ENCODE results near the gene PHC2. TPM values are rescaled to one million over a fixed set of nuclear protein-coding genes. Genes with fewer than 3 reads are reported as not detected.

The PHC2 gene
- total and polyA plus RNA-seq, 9 of the 15 experiments (the other 6 are each of a cell fraction or from before 2014, with no cell fraction given): 3.1 to 67.6 (median 34.6) TPM

DNA sequence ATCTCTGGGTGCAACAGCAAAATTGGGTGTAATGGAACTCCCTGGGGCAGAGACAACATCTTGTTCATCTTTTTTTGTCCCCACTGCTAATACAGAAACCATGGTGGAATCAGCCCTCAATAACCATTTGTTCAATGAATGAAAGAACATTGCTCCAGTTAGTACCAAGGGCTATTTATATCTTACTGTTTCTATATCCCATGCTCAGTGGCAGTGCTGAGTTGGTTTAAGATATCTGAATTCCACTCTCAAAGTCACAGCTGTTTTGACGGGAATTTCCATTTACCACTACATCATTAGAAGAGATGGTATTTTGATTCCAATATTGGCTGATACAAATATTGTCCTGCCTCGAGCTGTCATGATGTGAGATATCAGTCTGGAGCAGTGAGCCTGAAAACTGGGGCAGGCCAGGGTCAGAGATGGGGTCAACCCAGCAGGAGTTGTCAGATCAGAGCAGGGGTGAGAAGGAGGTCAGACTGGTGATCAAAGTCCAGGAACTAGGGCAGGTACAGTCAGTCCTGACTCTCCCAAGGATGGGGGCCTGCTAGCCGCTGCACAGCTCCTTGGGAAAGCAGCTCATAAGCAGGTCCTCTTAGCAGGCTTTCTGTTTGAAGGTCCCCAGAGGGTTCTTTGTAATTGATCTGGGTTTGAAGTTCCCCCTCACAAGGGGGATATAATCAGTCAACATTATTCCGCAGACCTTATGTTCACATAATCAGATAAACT, 5.8 kb upstream of the PHC2 start (continued):
- TF ChIP-seq, protein P1, sequence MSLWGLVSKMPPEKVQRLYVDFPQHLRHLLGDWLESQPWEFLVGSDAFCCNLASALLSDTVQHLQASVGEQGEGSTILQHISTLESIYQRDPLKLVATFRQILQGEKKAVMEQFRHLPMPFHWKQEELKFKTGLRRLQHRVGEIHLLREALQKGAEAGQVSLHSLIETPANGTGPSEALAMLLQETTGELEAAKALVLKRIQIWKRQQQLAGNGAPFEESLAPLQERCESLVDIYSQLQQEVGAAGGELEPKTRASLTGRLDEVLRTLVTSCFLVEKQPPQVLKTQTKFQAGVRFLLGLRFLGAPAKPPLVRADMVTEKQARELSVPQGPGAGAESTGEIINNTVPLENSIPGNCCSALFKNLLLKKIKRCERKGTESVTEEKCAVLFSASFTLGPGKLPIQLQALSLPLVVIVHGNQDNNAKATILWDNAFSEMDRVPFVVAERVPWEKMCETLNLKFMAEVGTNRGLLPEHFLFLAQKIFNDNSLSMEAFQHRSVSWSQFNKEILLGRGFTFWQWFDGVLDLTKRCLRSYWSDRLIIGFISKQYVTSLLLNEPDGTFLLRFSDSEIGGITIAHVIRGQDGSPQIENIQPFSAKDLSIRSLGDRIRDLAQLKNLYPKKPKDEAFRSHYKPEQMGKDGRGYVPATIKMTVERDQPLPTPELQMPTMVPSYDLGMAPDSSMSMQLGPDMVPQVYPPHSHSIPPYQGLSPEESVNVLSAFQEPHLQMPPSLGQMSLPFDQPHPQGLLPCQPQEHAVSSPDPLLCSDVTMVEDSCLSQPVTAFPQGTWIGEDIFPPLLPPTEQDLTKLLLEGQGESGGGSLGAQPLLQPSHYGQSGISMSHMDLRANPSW (CRISPR knock-in tag; IDR thresholded peaks at IDR 0.05): no peak
- TF ChIP-seq MTA1 (IDR thresholded peaks at IDR 0.05; ENCODE audit: borderline replicate concordance): no peak
- TF ChIP-seq, protein P2, sequence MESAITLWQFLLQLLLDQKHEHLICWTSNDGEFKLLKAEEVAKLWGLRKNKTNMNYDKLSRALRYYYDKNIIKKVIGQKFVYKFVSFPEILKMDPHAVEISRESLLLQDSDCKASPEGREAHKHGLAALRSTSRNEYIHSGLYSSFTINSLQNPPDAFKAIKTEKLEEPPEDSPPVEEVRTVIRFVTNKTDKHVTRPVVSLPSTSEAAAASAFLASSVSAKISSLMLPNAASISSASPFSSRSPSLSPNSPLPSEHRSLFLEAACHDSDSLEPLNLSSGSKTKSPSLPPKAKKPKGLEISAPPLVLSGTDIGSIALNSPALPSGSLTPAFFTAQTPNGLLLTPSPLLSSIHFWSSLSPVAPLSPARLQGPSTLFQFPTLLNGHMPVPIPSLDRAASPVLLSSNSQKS (CRISPR knock-in tag; IDR thresholded peaks at IDR 0.05): no peak
- no peak for TF ChIP-seq CREM (IDR thresholded peaks at IDR 0.05; ENCODE audit: low read depth)
- no peak for TF ChIP-seq THRB (CRISPR knock-in tag; conservative IDR thresholded peaks at IDR 0.05)
- no peak for TF ChIP-seq NR4A1 (CRISPR knock-in tag; IDR thresholded peaks at IDR 0.05)
- TF ChIP-seq NR4A1 (tag; IDR thresholded peaks at IDR 0.05): no peak
- no peak for TF ChIP-seq CSDE1 (IDR thresholded peaks at IDR 0.05)
- TF ChIP-seq, protein P3, sequence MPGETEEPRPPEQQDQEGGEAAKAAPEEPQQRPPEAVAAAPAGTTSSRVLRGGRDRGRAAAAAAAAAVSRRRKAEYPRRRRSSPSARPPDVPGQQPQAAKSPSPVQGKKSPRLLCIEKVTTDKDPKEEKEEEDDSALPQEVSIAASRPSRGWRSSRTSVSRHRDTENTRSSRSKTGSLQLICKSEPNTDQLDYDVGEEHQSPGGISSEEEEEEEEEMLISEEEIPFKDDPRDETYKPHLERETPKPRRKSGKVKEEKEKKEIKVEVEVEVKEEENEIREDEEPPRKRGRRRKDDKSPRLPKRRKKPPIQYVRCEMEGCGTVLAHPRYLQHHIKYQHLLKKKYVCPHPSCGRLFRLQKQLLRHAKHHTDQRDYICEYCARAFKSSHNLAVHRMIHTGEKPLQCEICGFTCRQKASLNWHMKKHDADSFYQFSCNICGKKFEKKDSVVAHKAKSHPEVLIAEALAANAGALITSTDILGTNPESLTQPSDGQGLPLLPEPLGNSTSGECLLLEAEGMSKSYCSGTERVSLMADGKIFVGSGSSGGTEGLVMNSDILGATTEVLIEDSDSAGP (CRISPR knock-in tag; IDR thresholded peaks at IDR 0.05): no peak

Measured in K562 (cell line).